ENCODE results near the gene MAPK8IP3.
"Not testable (repeated sequence)": the region's sequence is repeated elsewhere in the genome, so short reads cannot be mapped to it uniquely, and the experiment has no call there.

The MAPK8IP3 gene

DNA sequence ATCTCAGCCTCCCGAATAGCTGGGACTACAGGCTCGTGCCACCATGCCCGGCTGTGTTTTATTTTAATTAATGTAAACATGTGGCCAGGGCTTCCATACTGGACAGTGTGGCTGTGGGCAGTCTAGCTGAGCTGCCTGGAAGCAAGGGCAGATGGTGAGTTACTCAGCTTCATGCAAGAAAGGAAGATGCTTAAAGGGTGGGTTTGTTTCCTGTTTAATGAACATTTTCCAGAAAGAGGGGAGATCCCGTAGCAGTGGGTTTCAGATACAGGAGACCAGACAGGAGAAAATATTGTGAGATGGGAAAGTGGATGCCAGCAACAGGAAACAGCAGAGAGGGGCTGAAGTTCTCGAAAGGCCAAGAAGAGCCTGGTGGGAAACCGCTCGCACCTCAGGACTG is 7.3 kb downstream of the MAPK8IP3 start:
- H3K4me1 Mint-ChIP-seq (ENCODE audit: low read depth): peaks cover 42% of the 10 kb centered on the region
- H3K27ac Mint-ChIP-seq: peak overlapping the region; percentile 3
- no peak overlapping the region for H3K4me3 Mint-ChIP-seq

GRCh38 chr16:1713933-1714332 is 7.9 kb downstream of the MAPK8IP3 start:
- no peak overlapping the region for H3K4me3 Mint-ChIP-seq
- H3K4me1 Mint-ChIP-seq (ENCODE audit: low read depth): peaks cover 42% of the 10 kb centered on the region
- peaks cover 4% of the 10 kb centered on the region for H3K36me3 Mint-ChIP-seq (ENCODE audit: low read depth)
- H3K27ac Mint-ChIP-seq: no peak overlapping the region
- no peaks in the 10 kb centered on the region for H3K9me3 Mint-ChIP-seq
- H3K27me3 Mint-ChIP-seq: no peaks in the 10 kb centered on the region

More for the DNA sequence above, 7.3 kb downstream of the MAPK8IP3 start:
- Mint-ChIP-seq H3K27me3 (no peaks in the 10 kb centered on the region), H3K9me3 (no peaks in the 10 kb centered on the region), H3K36me3 (ENCODE audit: low read depth) (peaks cover 4% of the 10 kb centered on the region)

DNA sequence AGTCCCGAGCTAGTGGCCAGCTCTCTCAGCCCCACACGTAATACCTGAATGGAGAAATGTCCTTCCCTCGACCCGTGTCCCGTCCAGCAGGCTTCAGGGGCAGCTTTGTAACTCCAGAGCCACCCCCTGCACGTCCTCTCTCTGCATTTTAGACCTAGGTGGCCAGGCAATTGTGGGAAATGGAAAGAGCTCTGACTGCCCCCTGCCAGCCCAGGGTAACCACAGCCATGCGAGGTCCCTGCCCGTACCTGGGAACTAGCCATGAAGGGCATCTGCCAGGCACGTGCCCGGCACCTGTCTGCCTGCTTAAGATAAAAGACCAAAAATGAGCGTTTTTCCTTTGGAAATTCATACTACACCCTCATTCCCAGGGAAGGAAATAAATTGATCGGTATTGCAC is 9.2 kb downstream of the MAPK8IP3 start:
- no peaks in the 10 kb centered on the region for H3K9me3 Mint-ChIP-seq
- H3K27ac Mint-ChIP-seq: no peak overlapping the region
- peaks cover 45% of the 10 kb centered on the region for H3K4me1 Mint-ChIP-seq (ENCODE audit: low read depth)
- H3K27me3 Mint-ChIP-seq: no peaks in the 10 kb centered on the region
- peaks cover 4% of the 10 kb centered on the region for H3K36me3 Mint-ChIP-seq (ENCODE audit: low read depth)
- no peak overlapping the region for H3K4me3 Mint-ChIP-seq

- not testable (repeated sequence) for H3K27me3 Mint-ChIP-seq; H3K4me3 Mint-ChIP-seq; H3K36me3 Mint-ChIP-seq (ENCODE audit: low read depth); H3K27ac Mint-ChIP-seq; H3K9me3 Mint-ChIP-seq
- peaks cover 59% of the 10 kb centered on the region for H3K4me1 Mint-ChIP-seq (ENCODE audit: low read depth)
These were observed 12.2 kb downstream of the MAPK8IP3 start for GRCh38 chr16:1718236-1718635.

GRCh38 chr16:1719559-1720229 is 13.7 kb downstream of the MAPK8IP3 start:
- not testable (repeated sequence) for H3K4me3 Mint-ChIP-seq; H3K9me3 Mint-ChIP-seq; H3K27ac Mint-ChIP-seq; H3K36me3 Mint-ChIP-seq (ENCODE audit: low read depth); H3K27me3 Mint-ChIP-seq
- peaks cover 51% of the 10 kb centered on the region for H3K4me1 Mint-ChIP-seq (ENCODE audit: low read depth)

DNA sequence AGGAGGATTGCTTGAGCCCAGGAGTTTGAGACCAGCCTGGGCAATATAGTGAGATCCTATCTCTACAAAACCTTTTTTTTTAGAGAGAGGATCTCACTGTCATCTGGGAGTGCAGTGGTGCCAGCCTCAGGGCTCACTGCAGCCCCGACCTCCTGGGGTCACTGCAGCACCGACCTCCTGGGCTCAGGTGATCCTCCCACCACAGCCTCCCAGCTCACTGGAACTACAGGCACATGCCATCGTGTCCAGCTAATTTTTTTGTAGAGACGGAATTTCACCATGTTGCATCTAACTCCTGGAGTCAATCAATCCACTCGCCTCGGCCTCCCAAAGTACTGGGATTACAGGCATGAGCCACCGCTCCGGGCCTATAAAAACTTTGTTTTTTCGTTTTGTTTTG is 15.4 kb downstream of the MAPK8IP3 start:
- Mint-ChIP-seq H3K27me3 (no peaks in the 10 kb centered on the region), H3K36me3 (ENCODE audit: low read depth) (peaks cover 9% of the 10 kb centered on the region), H3K4me1 (ENCODE audit: low read depth) (peaks cover 51% of the 10 kb centered on the region), H3K4me3 (no peak overlapping the region), H3K9me3 (no peaks in the 10 kb centered on the region), H3K27ac (no peak overlapping the region)

GRCh38 chr16:1723450-1724147 is 17.6 kb downstream of the MAPK8IP3 start:
- Mint-ChIP-seq H3K4me3 (no peak overlapping the region), H3K27ac (no peak overlapping the region), H3K27me3 (no peaks in the 10 kb centered on the region), H3K9me3 (no peaks in the 10 kb centered on the region), H3K4me1 (ENCODE audit: low read depth) (peaks cover 43% of the 10 kb centered on the region), H3K36me3 (ENCODE audit: low read depth) (peaks cover 20% of the 10 kb centered on the region)

GRCh38 chr16:1724491-1724890 is 18.5 kb downstream of the MAPK8IP3 start:
- Mint-ChIP-seq H3K27me3 (no peaks in the 10 kb centered on the region), H3K4me3 (no peak overlapping the region), H3K27ac (no peak overlapping the region), H3K36me3 (ENCODE audit: low read depth) (peaks cover 24% of the 10 kb centered on the region), H3K4me1 (ENCODE audit: low read depth) (peaks cover 34% of the 10 kb centered on the region), H3K9me3 (no peaks in the 10 kb centered on the region)

DNA sequence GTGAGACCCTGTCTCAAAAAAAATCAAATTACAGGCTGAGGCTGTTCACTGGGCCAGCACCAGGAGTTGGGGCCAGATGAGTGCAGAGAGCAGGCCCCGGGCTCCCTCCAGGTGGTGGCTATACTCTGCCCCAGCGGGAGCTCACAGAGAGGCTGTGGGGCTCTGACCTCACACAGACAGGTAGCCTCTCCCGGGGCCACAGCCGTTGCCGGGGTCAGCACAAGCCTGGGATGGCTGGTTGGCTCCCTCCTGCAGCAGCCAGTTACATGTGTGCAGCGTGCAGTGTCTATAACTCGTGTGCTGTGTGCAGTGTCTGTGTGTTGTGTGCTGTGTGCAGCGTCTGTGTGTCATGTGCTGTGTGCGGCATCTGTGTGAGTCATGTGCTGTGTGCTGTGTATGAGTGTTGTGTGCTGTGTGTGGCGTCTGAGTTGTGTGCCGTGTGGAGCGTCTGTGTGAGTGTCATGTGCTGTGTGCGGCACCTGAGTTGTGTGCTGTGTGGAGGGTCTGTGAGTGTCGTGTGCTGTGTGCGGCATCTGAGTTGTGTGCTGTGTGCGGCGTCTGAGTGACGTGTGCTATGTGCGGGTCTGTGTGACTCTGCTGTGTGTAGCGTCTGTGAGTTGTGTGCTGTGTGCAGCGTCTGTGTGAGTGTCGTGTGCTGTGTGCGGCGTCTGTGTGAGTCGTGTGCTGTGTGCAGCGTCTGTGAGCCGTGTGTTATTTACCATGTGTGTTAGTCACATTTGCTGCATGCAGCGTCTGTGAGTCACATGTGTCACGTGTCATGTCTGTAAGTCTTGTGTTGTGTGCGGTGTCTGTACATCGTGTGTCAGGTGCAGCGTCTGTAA is 20.9 kb downstream of the MAPK8IP3 start:
- H3K27ac Mint-ChIP-seq: no peak overlapping the region
- no peaks in the 10 kb centered on the region for H3K9me3 Mint-ChIP-seq
- peaks cover 19% of the 10 kb centered on the region for H3K4me1 Mint-ChIP-seq (ENCODE audit: low read depth)
- H3K36me3 Mint-ChIP-seq (ENCODE audit: low read depth): peaks cover 24% of the 10 kb centered on the region
- H3K4me3 Mint-ChIP-seq: no peak overlapping the region
- no peaks in the 10 kb centered on the region for H3K27me3 Mint-ChIP-seq

DNA sequence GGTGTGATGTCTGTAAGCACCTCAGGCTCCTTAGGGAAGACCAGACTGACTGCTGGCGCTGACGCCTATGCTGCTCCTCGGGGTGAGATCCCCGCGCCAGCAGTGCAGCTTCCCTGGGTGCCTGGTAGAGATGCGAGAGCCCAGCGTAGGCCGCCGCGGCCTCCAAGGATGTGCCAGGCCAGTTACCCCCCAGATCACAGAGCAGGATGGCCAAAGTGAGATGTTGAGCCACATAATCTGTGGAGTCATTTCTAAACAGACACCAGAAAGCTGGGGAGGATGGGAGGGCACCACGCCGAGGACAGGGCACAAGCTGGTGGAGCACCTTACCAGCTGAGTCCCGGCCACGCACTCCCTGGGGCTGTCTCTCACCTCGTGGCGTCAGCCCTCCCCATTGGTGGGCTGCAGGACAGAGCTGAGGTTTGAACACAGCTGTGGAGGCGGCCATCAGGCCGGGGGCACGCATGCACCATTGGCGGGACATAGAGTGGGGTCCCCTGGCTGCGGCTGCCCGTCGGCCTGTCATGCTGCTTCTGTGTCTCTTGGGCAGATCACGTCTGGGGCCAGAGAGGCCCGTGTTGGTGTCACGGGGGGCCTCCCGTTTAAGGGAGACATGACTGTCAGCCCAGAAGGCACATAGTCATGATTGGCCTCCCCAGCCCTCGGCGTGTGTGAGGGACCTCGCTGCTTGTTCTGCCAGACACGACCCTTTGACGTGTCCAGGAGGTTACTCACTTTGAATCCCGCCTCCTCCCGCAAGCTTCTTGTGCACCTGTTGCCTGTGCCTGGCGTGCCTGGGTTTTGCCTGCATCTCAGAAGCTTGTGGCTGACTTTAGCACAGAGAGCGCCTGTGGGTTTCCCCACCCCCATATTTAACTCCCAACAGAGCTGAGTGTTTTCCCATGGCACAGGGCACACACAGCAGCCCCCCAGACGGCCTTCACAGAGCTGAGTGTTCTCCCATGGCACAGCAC is 21.9 kb downstream of the MAPK8IP3 start:
- no peak overlapping the region for H3K27ac Mint-ChIP-seq
- H3K4me1 Mint-ChIP-seq (ENCODE audit: low read depth): peaks cover 9% of the 10 kb centered on the region
- H3K4me3 Mint-ChIP-seq: no peak overlapping the region
- H3K36me3 Mint-ChIP-seq (ENCODE audit: low read depth): peaks cover 24% of the 10 kb centered on the region
- no peaks in the 10 kb centered on the region for H3K27me3 Mint-ChIP-seq
- H3K9me3 Mint-ChIP-seq: no peaks in the 10 kb centered on the region

GRCh38 chr16:1729026-1729425 is 23.0 kb downstream of the MAPK8IP3 start:
- no peaks in the 10 kb centered on the region for H3K27me3 Mint-ChIP-seq
- H3K27ac Mint-ChIP-seq: no peak overlapping the region
- H3K4me3 Mint-ChIP-seq: no peak overlapping the region
- no peaks in the 10 kb centered on the region for H3K4me1 Mint-ChIP-seq (ENCODE audit: low read depth)
- H3K36me3 Mint-ChIP-seq (ENCODE audit: low read depth): peaks cover 24% of the 10 kb centered on the region
- H3K9me3 Mint-ChIP-seq: no peaks in the 10 kb centered on the region

- no peak overlapping the region for H3K4me3 Mint-ChIP-seq
- peaks cover 24% of the 10 kb centered on the region for H3K36me3 Mint-ChIP-seq (ENCODE audit: low read depth)
- H3K9me3 Mint-ChIP-seq: no peaks in the 10 kb centered on the region
- no peak overlapping the region for H3K27ac Mint-ChIP-seq
- no peaks in the 10 kb centered on the region for H3K27me3 Mint-ChIP-seq
- H3K4me1 Mint-ChIP-seq (ENCODE audit: low read depth): no peaks in the 10 kb centered on the region
These were observed 23.4 kb downstream of the MAPK8IP3 start for GRCh38 chr16:1729445-1729844.

GRCh38 chr16:1731073-1731472 is 25.1 kb downstream of the MAPK8IP3 start:
- H3K27me3 Mint-ChIP-seq: no peaks in the 10 kb centered on the region
- no peak overlapping the region for H3K4me3 Mint-ChIP-seq
- H3K36me3 Mint-ChIP-seq (ENCODE audit: low read depth): peaks cover 18% of the 10 kb centered on the region
- no peaks in the 10 kb centered on the region for H3K4me1 Mint-ChIP-seq (ENCODE audit: low read depth)
- H3K9me3 Mint-ChIP-seq: no peaks in the 10 kb centered on the region
- no peak overlapping the region for H3K27ac Mint-ChIP-seq

GRCh38 chr16:1731603-1732002 is 25.6 kb downstream of the MAPK8IP3 start:
- Mint-ChIP-seq H3K9me3 (no peaks in the 10 kb centered on the region), H3K4me3 (no peak overlapping the region), H3K27me3 (no peaks in the 10 kb centered on the region), H3K4me1 (ENCODE audit: low read depth) (no peaks in the 10 kb centered on the region), H3K27ac (no peak overlapping the region), H3K36me3 (ENCODE audit: low read depth) (peaks cover 16% of the 10 kb centered on the region)
